GM23338 (cell line): ENCODE results near the gene NET1. TPM values are rescaled to one million over a fixed set of nuclear protein-coding genes. Genes with fewer than 3 reads are reported as not detected.

Experiments used
- ATAC-seq: fragments of 200-7000 bp; cut with Tn5 transposase; 3 replicates; pipeline ENCODE4 v1.9.1; 2020
- DNase-seq: peaks from one replicate; pipeline ENCODE4 v3.0.0-alpha.2; 2015; ENCODE audit warnings: low spot score
- H2AFZ ChIP-seq: fragments of 200-600 bp; sonication (generic); 2 replicates; pipeline ENCODE4 v1.8.0; 2016; ENCODE audit warnings: antibody characterized with exemption, mild to moderate bottlenecking, moderate library complexity
- H3F3A ChIP-seq: fragments of 200-600 bp; sonication (generic); replicated peaks from 2 replicates; pipeline ENCODE4 v1.8.0; 2017; ENCODE audit warnings: antibody characterized with exemption, mixed run types, low read depth
- H3K27ac ChIP-seq: fragments of 200-600 bp; sonication (generic); 2 replicates; pipeline ENCODE4 v1.6.1; 2016; ENCODE audit warnings: low read depth
- H3K27me3 ChIP-seq: fragments of 200-600 bp; sonication (generic); 2 replicates; pipeline ENCODE4 v1.8.0; 2016; ENCODE audit warnings: mild to moderate bottlenecking, mixed run types, moderate library complexity; ENCODE audit not compliant: insufficient read depth
- H3K36me3 ChIP-seq: fragments of 200-600 bp; sonication (generic); 2 replicates; pipeline ENCODE4 v1.8.0; 2016; ENCODE audit warnings: mild to moderate bottlenecking; ENCODE audit not compliant: insufficient read depth
- H3K4me1 ChIP-seq: fragments of 200-600 bp; sonication (generic); 2 replicates; pipeline ENCODE4 v1.8.0; 2016; ENCODE audit warnings: mild to moderate bottlenecking, moderate library complexity; ENCODE audit not compliant: insufficient read depth
- H3K4me2 ChIP-seq: fragments of 200-600 bp; sonication (generic); 2 replicates; pipeline ENCODE4 v1.7.1; 2017; ENCODE audit warnings: mixed run types
- H3K4me3 ChIP-seq: fragments of 200-600 bp; sonication (generic); 2 replicates; pipeline ENCODE4 v1.6.1; 2016; ENCODE audit warnings: mixed run types
- H3K79me2 ChIP-seq: fragments of 200-600 bp; sonication (generic); replicated peaks from 2 replicates; pipeline ENCODE4 v1.8.0; 2017; ENCODE audit warnings: mild to moderate bottlenecking; ENCODE audit not compliant: insufficient read depth
- H3K9me2 ChIP-seq: fragments of 200-600 bp; sonication (generic); 2 replicates; pipeline ENCODE4 v1.8.0; 2017; ENCODE audit not compliant: insufficient read depth
- H4K20me1 ChIP-seq: fragments of 200-600 bp; sonication (generic); replicated peaks from 2 replicates; pipeline ENCODE4 v1.8.0; 2017; ENCODE audit warnings: mild to moderate bottlenecking; ENCODE audit not compliant: insufficient read depth
- H3K27ac Mint-ChIP-seq: 2 replicates; pipeline ENCODE4 v1.8.0; 2020; ENCODE audit warnings: inconsistent platforms, mild to moderate bottlenecking, moderate library complexity, mixed read lengths
- H3K27me3 Mint-ChIP-seq: 3 replicates; pipeline ENCODE4 v1.8.0; 2022; ENCODE audit warnings: low read depth, mild to moderate bottlenecking, moderate library complexity, mixed read lengths, inconsistent platforms; ENCODE audit not compliant: insufficient read depth, poor library complexity
- H3K36me3 Mint-ChIP-seq: 3 replicates; pipeline ENCODE4 v1.8.0; 2021; ENCODE audit warnings: low read depth, mild to moderate bottlenecking, inconsistent platforms, moderate library complexity, mixed read lengths
- H3K4me1 Mint-ChIP-seq: 3 replicates; pipeline ENCODE4 v1.8.0; 2020; ENCODE audit warnings: mild to moderate bottlenecking, inconsistent platforms, mixed read lengths
- H3K4me3 Mint-ChIP-seq: 3 replicates; pipeline ENCODE4 v1.8.0; 2021; ENCODE audit warnings: moderate library complexity, mild to moderate bottlenecking, inconsistent platforms, mixed read lengths
- H3K9me3 Mint-ChIP-seq: 3 replicates; pipeline ENCODE4 v1.8.0; 2020; ENCODE audit warnings: moderate library complexity, mild to moderate bottlenecking, inconsistent platforms, mixed read lengths
- CREB1 ChIP-seq: fragments of 250-450 bp; sonication (Bioruptor Pico); IDR thresholded peaks from 2 replicates; pipeline ENCODE4 v1.5.0; 2020; ENCODE audit warnings: low read depth, mild to moderate bottlenecking, moderate library complexity
- CTCF ChIP-seq, 2 experiments: fragments of 200-600 bp in 1 of 2; sonication (generic) in 1 of 2; conservative IDR thresholded peaks; 2 replicates each; pipeline versions ENCODE4 v1.5.1 to v1.6.1; 2016 to 2017; ENCODE audit warnings: antibody characterized with exemption in 2 of 2, low read depth in 2 of 2, mild to moderate bottlenecking in 2 of 2, moderate library complexity in 1 of 2
- ETS1 ChIP-seq: IDR thresholded peaks from 2 replicates; pipeline ENCODE4 v1.6.1; 2016; ENCODE audit warnings: antibody characterized with exemption
- EZH2 ChIP-seq: fragments of 200-600 bp; sonication (generic); IDR thresholded peaks from one replicate; pipeline ENCODE4 v1.8.0; 2017; ENCODE audit warnings: antibody characterized with exemption, mild to moderate bottlenecking, low read depth; ENCODE audit not compliant: unreplicated experiment
- EZH2phosphoT487 ChIP-seq: fragments of 200-600 bp; sonication (generic); IDR thresholded peaks from one replicate; pipeline ENCODE4 v1.8.1; 2018; ENCODE audit warnings: antibody characterized with exemption; ENCODE audit not compliant: unreplicated experiment
- JUNB ChIP-seq: IDR thresholded peaks from one replicate; pipeline ENCODE4 v1.6.1; 2016; ENCODE audit warnings: antibody characterized with exemption; ENCODE audit not compliant: unreplicated experiment
- NANOG ChIP-seq: IDR thresholded peaks from 2 replicates; pipeline ENCODE4 v1.6.1; 2016; ENCODE audit warnings: antibody characterized with exemption, borderline replicate concordance
- POLR2AphosphoS5 ChIP-seq: IDR thresholded peaks from 2 replicates; pipeline ENCODE4 v1.6.1; 2016; ENCODE audit warnings: antibody characterized with exemption, low read depth
- REST ChIP-seq: IDR thresholded peaks from one replicate; pipeline ENCODE4 v1.6.1; 2018; ENCODE audit warnings: antibody characterized with exemption; ENCODE audit not compliant: unreplicated experiment
- STAT1 ChIP-seq: IDR thresholded peaks from one replicate; pipeline ENCODE4 v1.6.1; 2016; ENCODE audit warnings: antibody characterized with exemption; ENCODE audit not compliant: unreplicated experiment
- ZNF114 ChIP-seq: fragments of 250-450 bp; sonication (Bioruptor Pico); IDR thresholded peaks from 2 replicates; pipeline ENCODE4 v1.5.0; 2020; ENCODE audit warnings: mild to moderate bottlenecking, moderate library complexity
- ZNF331 ChIP-seq: fragments of 250-450 bp; sonication (Bioruptor Pico); IDR thresholded peaks from 2 replicates; pipeline ENCODE4 v1.5.0; 2020; ENCODE audit warnings: low read depth, mild to moderate bottlenecking, moderate library complexity
- ZNF462 ChIP-seq: fragments of 250-450 bp; sonication (Bioruptor Pico); IDR thresholded peaks from 2 replicates; pipeline ENCODE4 v1.5.0; 2020; ENCODE audit warnings: mild to moderate bottlenecking, moderate library complexity
- polyA plus RNA-seq: library from polyadenylated mRNA; unstranded; fragments of >200 nt; fragmentation: Nextera tagmentation; extraction: Ambion mirVana; gene quantifications from 2 replicates; pipeline ENCODE4 v1.2.1, GENCODE V29; 2016
- total RNA-seq: library from RNA; depleted of rRNA; stranded (reverse); fragments of >200 nt; shearing (Covaris generic); gene quantifications from 2 replicates; pipeline ENCODE4 v1.2.3, GENCODE V29; 2014

NET1 gene
- total and polyA plus RNA-seq, 2 experiments from 2014 or later = 47.9 to 93.9 TPM

GRCh38 chr10:5499493-5500140 lies 87.3 kb downstream of the NET1 start, which contains the start of gene CALML5:
TSS of gene CALML5 (minus strand) at chr10:5499570. CDS start at chr10:5499438, 132 bp downstream.
- H3K4me1 ChIP-seq = no peaks in the 10 kb centered on the region
- no peak for TF ChIP-seq CTCF (conservative IDR thresholded peaks at IDR 0.05; ENCODE audit: low read depth in 2 of 2)
- no peak for TF ChIP-seq NANOG
- no peak for TF ChIP-seq ETS1
- TF ChIP-seq EZH2 = no peak
- TF ChIP-seq ZNF114 = no peak
- no peak for TF ChIP-seq ZNF462
- no peak for TF ChIP-seq POLR2AphosphoS5
- no peak for TF ChIP-seq ZNF331 (CRISPR knock-in tag)
- TF ChIP-seq CREB1 (CRISPR knock-in tag) = no peak
- no peak for TF ChIP-seq REST
- no peak for TF ChIP-seq EZH2phosphoT487
- TF ChIP-seq STAT1 = no peak
- no peak for TF ChIP-seq JUNB
- H3K27ac Mint-ChIP-seq = no peak within 1 kb of the TSS
- peak within 1 kb of the TSS; percentile 38; the same call in 1 of the 2 replicates for H2AFZ ChIP-seq
- no peak within 1 kb of the TSS for H3K4me2 ChIP-seq
- no peak for DNase-seq
- no peaks in the 10 kb centered on the region for H3K79me2 ChIP-seq
- H3K36me3 Mint-ChIP-seq = no peaks in the 10 kb centered on the region
- H3K9me2 ChIP-seq = no peaks in the 10 kb centered on the region
- peaks cover 16% of the 10 kb centered on the region for H3K4me1 Mint-ChIP-seq
- no peak within 1 kb of the TSS for H3K4me3 ChIP-seq
- H3K36me3 ChIP-seq = no peaks in the 10 kb centered on the region
- H3F3A ChIP-seq = no peaks in the 10 kb centered on the region
- H4K20me1 ChIP-seq = no peaks in the 10 kb centered on the region
- H3K27me3 ChIP-seq = no peaks in the 10 kb centered on the region
- no peak for ATAC-seq
- no peak within 1 kb of the TSS for H3K4me3 Mint-ChIP-seq
- H3K27me3 Mint-ChIP-seq = peaks cover 2% of the 10 kb centered on the region
- no peak within 1 kb of the TSS for H3K27ac ChIP-seq
- H3K9me3 Mint-ChIP-seq = no peaks in the 10 kb centered on the region
